ENCODE measurements around the gene SNRPA1. TPM values are rescaled to one million over a fixed set of nuclear protein-coding genes. Genes with fewer than 3 reads are reported as not detected.

Gene SNRPA1
- total RNA-seq, 1 donor from 2014 or later: 98.0 TPM

DNA sequence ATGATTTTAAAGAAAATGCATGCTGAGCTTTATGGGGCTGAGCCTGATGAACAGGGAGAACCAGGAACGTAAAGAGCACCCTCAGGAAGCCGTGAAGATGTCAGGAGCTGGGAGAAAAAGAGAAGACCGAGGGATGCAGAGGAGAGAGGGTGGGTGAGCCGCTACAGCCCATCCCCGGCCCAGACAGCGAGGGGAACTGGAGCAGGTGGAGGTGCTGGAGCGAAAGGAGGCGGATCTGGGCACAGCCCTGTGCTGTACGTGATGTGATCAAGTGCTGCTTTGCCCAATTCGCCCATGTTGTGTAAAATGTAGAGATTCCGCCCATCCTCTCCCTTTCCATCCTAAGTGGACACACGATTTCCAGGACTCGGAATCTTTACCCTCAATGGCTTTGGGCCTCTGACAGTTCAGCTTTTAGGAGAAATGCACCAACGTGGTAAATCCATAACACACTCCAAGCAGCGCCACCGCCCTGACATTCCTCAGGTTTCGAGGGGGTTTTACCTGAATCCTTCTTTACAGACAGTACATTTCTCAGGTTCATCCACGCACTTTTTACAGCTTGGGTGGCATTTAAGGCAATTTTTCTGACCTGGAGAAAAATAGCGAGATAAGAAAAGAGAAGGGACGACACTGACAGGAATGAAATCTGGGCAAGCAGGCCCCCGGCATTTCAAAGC, 27.1 kb upstream of the SNRPA1 start:
- H3K27ac ChIP-seq: no peak overlapping the region
- no peak overlapping the region for H3K9ac ChIP-seq
- H3F3A ChIP-seq (ENCODE audit: low read depth): no peaks in the 10 kb centered on the region
- H3K27ac Mint-ChIP-seq: no peak overlapping the region
- H3K79me2 ChIP-seq (ENCODE audit: low read depth): no peaks in the 10 kb centered on the region
- DNase-seq (ENCODE audit: low spot score): no peak
- H3K36me3 Mint-ChIP-seq: no peaks in the 10 kb centered on the region
- H2AFZ ChIP-seq (replicated peaks): no peak overlapping the region
- H3K36me3 ChIP-seq: no peaks in the 10 kb centered on the region
- H3K4me1 Mint-ChIP-seq: no peaks in the 10 kb centered on the region
- no peaks in the 10 kb centered on the region for H3K9me3 Mint-ChIP-seq
- H4K20me1 ChIP-seq (ENCODE audit: low read depth): no peaks in the 10 kb centered on the region
- no peak overlapping the region for H3K4me2 ChIP-seq
- H3K27me3 ChIP-seq: peaks cover 14% of the 10 kb centered on the region
- H3K27me3 Mint-ChIP-seq (ENCODE audit: insufficient read depth, low read depth): peaks cover 28% of the 10 kb centered on the region
- no peaks in the 10 kb centered on the region for H3K4me1 ChIP-seq
- H3K4me3 Mint-ChIP-seq: no peak overlapping the region
- H3K9me3 ChIP-seq (ENCODE audit: low read depth): no peaks in the 10 kb centered on the region
- TF ChIP-seq, protein P1, sequence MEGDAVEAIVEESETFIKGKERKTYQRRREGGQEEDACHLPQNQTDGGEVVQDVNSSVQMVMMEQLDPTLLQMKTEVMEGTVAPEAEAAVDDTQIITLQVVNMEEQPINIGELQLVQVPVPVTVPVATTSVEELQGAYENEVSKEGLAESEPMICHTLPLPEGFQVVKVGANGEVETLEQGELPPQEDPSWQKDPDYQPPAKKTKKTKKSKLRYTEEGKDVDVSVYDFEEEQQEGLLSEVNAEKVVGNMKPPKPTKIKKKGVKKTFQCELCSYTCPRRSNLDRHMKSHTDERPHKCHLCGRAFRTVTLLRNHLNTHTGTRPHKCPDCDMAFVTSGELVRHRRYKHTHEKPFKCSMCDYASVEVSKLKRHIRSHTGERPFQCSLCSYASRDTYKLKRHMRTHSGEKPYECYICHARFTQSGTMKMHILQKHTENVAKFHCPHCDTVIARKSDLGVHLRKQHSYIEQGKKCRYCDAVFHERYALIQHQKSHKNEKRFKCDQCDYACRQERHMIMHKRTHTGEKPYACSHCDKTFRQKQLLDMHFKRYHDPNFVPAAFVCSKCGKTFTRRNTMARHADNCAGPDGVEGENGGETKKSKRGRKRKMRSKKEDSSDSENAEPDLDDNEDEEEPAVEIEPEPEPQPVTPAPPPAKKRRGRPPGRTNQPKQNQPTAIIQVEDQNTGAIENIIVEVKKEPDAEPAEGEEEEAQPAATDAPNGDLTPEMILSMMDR (IDR thresholded peaks at IDR 0.05): no peak
- TF ChIP-seq EZH2phosphoT487 (IDR thresholded peaks at IDR 0.05): no peak
- no peak for TF ChIP-seq EZH2 (IDR thresholded peaks at IDR 0.05)
- no peak overlapping the region for H3K4me3 ChIP-seq

DNA sequence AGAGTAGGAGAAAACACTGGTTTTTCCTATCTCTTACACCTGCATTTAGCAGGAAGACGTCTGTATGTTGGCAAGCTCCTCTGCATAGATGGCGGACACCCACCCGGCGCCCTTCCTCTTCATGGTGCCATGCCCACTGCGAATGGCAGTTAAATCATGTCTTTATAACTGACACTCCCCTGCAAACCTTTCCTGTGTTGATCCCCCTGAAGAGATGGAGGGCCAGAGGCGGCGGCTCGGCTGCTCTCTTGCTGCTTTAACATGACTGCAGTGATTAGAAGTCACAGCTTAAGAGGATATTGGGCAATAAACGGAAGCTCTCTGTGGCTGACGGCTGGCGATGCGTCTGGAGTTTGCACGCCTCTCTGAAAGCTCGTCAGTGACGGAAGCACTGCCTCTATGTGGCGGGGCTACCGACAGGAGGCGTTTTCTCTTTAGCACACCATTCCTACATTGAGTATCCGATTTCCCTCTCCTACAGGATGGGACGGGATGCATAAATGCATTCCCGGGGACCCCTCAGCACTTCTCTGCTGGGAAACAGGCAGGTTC, 25.5 kb upstream of the SNRPA1 start:
- no peak overlapping the region for H3K27ac Mint-ChIP-seq
- no peaks in the 10 kb centered on the region for H3F3A ChIP-seq (ENCODE audit: low read depth)
- peaks cover 24% of the 10 kb centered on the region for H3K27me3 Mint-ChIP-seq (ENCODE audit: insufficient read depth, low read depth)
- H3K4me3 ChIP-seq: no peak overlapping the region
- peak overlapping the region; percentile 23 for H2AFZ ChIP-seq (replicated peaks)
- TF ChIP-seq EZH2 (IDR thresholded peaks at IDR 0.05): no peak
- TF ChIP-seq, protein P1 (IDR thresholded peaks at IDR 0.05): peak; percentile 58
- H4K20me1 ChIP-seq (ENCODE audit: low read depth): no peaks in the 10 kb centered on the region
- H3K9me3 ChIP-seq (ENCODE audit: low read depth): no peaks in the 10 kb centered on the region
- H3K36me3 Mint-ChIP-seq: no peaks in the 10 kb centered on the region
- no peak overlapping the region for H3K27ac ChIP-seq
- H3K36me3 ChIP-seq: no peaks in the 10 kb centered on the region
- H3K9me3 Mint-ChIP-seq: no peaks in the 10 kb centered on the region
- no peak overlapping the region for H3K4me2 ChIP-seq
- H3K4me1 ChIP-seq: no peaks in the 10 kb centered on the region
- no peaks in the 10 kb centered on the region for H3K79me2 ChIP-seq (ENCODE audit: low read depth)
- peaks cover 14% of the 10 kb centered on the region for H3K27me3 ChIP-seq
- H3K4me1 Mint-ChIP-seq: no peaks in the 10 kb centered on the region
- no peak overlapping the region for H3K9ac ChIP-seq
- H3K4me3 Mint-ChIP-seq: no peak overlapping the region
- DNase-seq (ENCODE audit: low spot score): peak; percentile 71

DNA sequence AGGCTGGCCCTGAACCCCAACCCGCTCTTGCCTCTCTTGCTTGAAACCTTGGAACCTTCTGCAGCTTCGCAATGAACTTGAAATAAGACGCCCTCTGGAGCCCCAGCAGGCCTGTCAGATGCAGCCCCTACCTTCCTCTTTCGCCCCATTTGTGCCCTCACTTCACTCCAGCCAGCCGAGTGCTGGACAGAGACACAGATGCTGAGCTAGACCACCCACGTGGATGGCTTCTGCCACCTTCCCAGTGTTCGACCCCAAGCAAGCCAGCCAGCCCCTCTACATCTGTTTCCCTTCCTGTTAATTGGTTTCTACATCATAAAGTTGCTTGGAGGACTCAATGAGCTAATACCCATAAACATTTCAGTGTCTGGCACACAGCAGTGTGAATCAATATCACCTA, 23.8 kb upstream of the SNRPA1 start:
- no peaks in the 10 kb centered on the region for H3K36me3 ChIP-seq
- no peaks in the 10 kb centered on the region for H3K9me3 ChIP-seq (ENCODE audit: low read depth)
- H3K4me3 ChIP-seq: no peak overlapping the region
- Mint-ChIP-seq H3K4me1 (no peaks in the 10 kb centered on the region), H3K9me3 (no peaks in the 10 kb centered on the region), H3K27ac (no peak overlapping the region), H3K36me3 (no peaks in the 10 kb centered on the region), H3K27me3 (ENCODE audit: insufficient read depth, low read depth) (peaks cover 22% of the 10 kb centered on the region), H3K4me3 (no peak overlapping the region)
- peak; percentile 72 for DNase-seq (ENCODE audit: low spot score)
- peaks cover 14% of the 10 kb centered on the region for H3K27me3 ChIP-seq
- no peaks in the 10 kb centered on the region for H4K20me1 ChIP-seq (ENCODE audit: low read depth)
- no peak overlapping the region for H3K4me2 ChIP-seq
- no peak overlapping the region for H2AFZ ChIP-seq (replicated peaks)
- no peaks in the 10 kb centered on the region for H3K4me1 ChIP-seq
- no peaks in the 10 kb centered on the region for H3F3A ChIP-seq (ENCODE audit: low read depth)
- TF ChIP-seq EZH2 (IDR thresholded peaks at IDR 0.05): no peak
- H3K79me2 ChIP-seq (ENCODE audit: low read depth): no peaks in the 10 kb centered on the region
- no peak overlapping the region for H3K9ac ChIP-seq
- no peak overlapping the region for H3K27ac ChIP-seq

DNA sequence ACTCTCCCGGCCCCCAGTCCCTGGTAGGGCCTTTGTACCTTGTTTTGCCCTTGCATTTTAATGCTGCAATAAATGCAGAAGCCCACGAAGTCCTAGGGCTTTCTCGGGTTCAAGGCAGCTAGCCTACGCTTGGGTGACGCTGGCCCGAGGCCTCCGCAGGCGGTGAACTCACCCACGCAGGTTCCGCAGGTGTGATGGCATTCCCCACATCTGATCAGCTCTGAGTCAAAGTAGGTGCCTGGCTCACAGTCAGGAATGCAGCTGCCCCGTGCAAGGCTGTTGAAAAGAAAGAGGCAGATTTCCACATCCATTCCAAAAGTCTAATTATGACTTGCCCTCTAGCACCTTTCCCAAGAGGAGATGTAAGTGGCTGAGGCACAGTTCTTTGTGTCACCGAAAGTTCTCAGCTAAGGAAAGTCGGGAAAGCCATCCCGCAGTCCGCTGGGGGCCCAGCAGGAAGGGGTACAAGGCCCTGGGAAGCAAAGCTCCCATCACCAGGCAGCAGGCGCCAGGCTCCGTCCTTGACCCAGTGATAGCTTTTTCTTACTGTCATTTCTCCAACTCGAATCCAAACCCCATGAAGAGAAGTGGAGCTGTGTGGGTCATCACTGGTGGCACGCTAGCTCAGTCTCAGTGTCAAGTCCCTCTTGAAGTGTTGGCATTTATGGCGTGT, 23.2 kb upstream of the SNRPA1 start:
- Histone ChIP-seq H3K4me1 (no peaks in the 10 kb centered on the region), H3K4me2 (no peak overlapping the region), H3K27me3 (peaks cover 14% of the 10 kb centered on the region), H3K79me2 (ENCODE audit: low read depth) (no peaks in the 10 kb centered on the region), H3K36me3 (no peaks in the 10 kb centered on the region), H3K9ac (no peak overlapping the region), H3K4me3 (no peak overlapping the region), H3K9me3 (ENCODE audit: low read depth) (no peaks in the 10 kb centered on the region), H2AFZ (replicated peaks) (no peak overlapping the region), H3F3A (ENCODE audit: low read depth) (no peaks in the 10 kb centered on the region), H4K20me1 (ENCODE audit: low read depth) (no peaks in the 10 kb centered on the region), H3K27ac (no peak overlapping the region)
- TF ChIP-seq EZH2 (IDR thresholded peaks at IDR 0.05) (no peak), EZH2phosphoT487 (IDR thresholded peaks at IDR 0.05) (no peak)
- TF ChIP-seq, protein P1 (IDR thresholded peaks at IDR 0.05): no peak
- Mint-ChIP-seq H3K27me3 (ENCODE audit: insufficient read depth, low read depth) (peaks cover 19% of the 10 kb centered on the region), H3K27ac (no peak overlapping the region), H3K4me3 (no peak overlapping the region), H3K4me1 (no peaks in the 10 kb centered on the region), H3K9me3 (no peaks in the 10 kb centered on the region), H3K36me3 (no peaks in the 10 kb centered on the region)
- DNase-seq (ENCODE audit: low spot score): no peak
